Measurements from ENCODE around the gene LTF. TPM values are rescaled to one million over a fixed set of nuclear protein-coding genes. Genes with fewer than 3 reads are reported as not detected.

Gene LTF
- total and polyA plus RNA-seq, 2 donors (not counting 1 experiment from before 2014, with no cell fraction given): 0.22 TPM; not detected in 1

- Mint-ChIP-seq H3K4me1 (no peaks in the 10 kb centered on the region), H3K4me3 (no peak overlapping the region), H3K27me3 (peaks cover 29% of the 10 kb centered on the region), H3K9me3 (ENCODE audit: insufficient read depth) (no peaks in the 10 kb centered on the region), H3K27ac (no peak overlapping the region)
- WGBS (ENCODE audit: insufficient coverage): 83% methylated on average over 2 of the region's 2 CpGs
- no peak for ATAC-seq (ENCODE audit: low read depth)
- Histone ChIP-seq H2AFZ (ENCODE audit: insufficient read depth, low read depth, low read length, poor library complexity, severe bottlenecking) (no peak overlapping the region), H3K79me2 (ENCODE audit: control insufficient read depth, insufficient read depth, low read length) (no peaks in the 10 kb centered on the region), H3K36me3 (replicated peaks in 1 of 2; ENCODE audit: control extremely low read depth in 1 of 2, control insufficient read depth in 1 of 2, extremely low read depth in 1 of 2, insufficient read depth in 2 of 2, low read length in 1 of 2) (no peaks in the 10 kb centered on the region), H3K4me3 (ENCODE audit: control extremely low read depth in 1 of 5, extremely low read depth in 1 of 5, insufficient read depth in 1 of 5, low read depth in 2 of 5, low read length in 4 of 5) (no peak overlapping the region), H4K20me1 (ENCODE audit: control insufficient read depth, insufficient read depth, low read length, poor library complexity, severe bottlenecking) (no peaks in the 10 kb centered on the region), H3K4me2 (replicated peaks; ENCODE audit: low read depth, low read length, poor library complexity, severe bottlenecking) (no peak overlapping the region), H3K27me3 (replicated peaks in 1 of 4; ENCODE audit: control extremely low read depth in 1 of 4, control insufficient read depth in 3 of 4, insufficient read depth in 4 of 4, low read length in 3 of 4) (peaks cover 0 to 4% (median 2%) of the 10 kb centered on the region in 4 experiments), H3K27ac (ENCODE audit: low read length in 2 of 2) (no peak overlapping the region), H3K9ac (ENCODE audit: low read length) (no peak overlapping the region), H3K4me1 (ENCODE audit: control insufficient read depth in 2 of 2, insufficient read depth in 2 of 2, low read length in 2 of 2) (no peaks in the 10 kb centered on the region), H3K9me3 (ENCODE audit: control extremely low read depth in 1 of 3, control insufficient read depth in 2 of 3, insufficient read depth in 1 of 3, low read length in 2 of 3) (no peaks in the 10 kb centered on the region)
- DNase-seq: no peak
- intact Hi-C loops (cut with micrococcal nuclease): no loop called here
- TF ChIP-seq, protein P1, sequence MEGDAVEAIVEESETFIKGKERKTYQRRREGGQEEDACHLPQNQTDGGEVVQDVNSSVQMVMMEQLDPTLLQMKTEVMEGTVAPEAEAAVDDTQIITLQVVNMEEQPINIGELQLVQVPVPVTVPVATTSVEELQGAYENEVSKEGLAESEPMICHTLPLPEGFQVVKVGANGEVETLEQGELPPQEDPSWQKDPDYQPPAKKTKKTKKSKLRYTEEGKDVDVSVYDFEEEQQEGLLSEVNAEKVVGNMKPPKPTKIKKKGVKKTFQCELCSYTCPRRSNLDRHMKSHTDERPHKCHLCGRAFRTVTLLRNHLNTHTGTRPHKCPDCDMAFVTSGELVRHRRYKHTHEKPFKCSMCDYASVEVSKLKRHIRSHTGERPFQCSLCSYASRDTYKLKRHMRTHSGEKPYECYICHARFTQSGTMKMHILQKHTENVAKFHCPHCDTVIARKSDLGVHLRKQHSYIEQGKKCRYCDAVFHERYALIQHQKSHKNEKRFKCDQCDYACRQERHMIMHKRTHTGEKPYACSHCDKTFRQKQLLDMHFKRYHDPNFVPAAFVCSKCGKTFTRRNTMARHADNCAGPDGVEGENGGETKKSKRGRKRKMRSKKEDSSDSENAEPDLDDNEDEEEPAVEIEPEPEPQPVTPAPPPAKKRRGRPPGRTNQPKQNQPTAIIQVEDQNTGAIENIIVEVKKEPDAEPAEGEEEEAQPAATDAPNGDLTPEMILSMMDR (IDR thresholded peaks at IDR 0.05): no peak
- TF ChIP-seq EZH2 (IDR thresholded peaks at IDR 0.05; ENCODE audit: borderline replicate concordance, insufficient read depth, low read depth, low read length, poor library complexity, severe bottlenecking): no peak
- ChIA-PET POLR2A (no interaction called here), CTCF (interaction anchor here (2.1 kb wide), 1 partner anchor 16 kb away, joined by 7 read pairs; no protein-coding TSS in a partner anchor)
Observed at GRCh38 chr3:46472736-46473135, 8.0 kb upstream of the LTF start.

DNA sequence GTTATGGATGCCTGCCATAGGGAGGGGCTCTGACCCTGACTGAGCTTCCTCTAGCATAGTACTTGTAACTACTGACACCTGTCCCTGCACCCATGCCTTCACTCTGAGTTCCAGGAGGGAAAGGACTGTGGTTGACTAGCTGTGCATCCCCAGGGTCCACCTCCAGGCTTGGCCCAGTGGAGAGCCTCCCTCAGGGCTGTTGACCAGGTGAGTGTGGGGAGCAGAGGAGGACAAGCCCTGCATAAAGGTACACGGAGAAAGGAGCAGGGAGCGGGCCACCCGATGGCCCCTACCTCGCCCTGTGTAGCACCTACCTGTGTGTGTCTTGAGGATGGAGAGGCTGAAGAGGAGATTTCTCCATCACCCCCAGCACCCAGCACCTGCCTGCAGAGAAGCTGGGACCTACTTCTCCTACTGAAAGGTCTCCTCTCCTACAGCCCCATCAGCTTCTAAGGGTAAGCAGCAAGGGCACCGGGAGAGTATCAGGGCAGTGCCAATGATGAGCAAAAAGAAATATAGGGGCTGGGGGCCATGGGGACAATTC is 6.7 kb upstream of the LTF start:
- Histone ChIP-seq H3K27me3 (replicated peaks in 1 of 4; ENCODE audit: control extremely low read depth in 1 of 4, control insufficient read depth in 3 of 4, insufficient read depth in 4 of 4, low read length in 3 of 4) (peaks cover 0 to 4% (median 0%) of the 10 kb centered on the region in 4 experiments), H3K9me3 (ENCODE audit: control extremely low read depth in 1 of 3, control insufficient read depth in 2 of 3, insufficient read depth in 1 of 3, low read length in 2 of 3) (no peaks in the 10 kb centered on the region), H2AFZ (ENCODE audit: insufficient read depth, low read depth, low read length, poor library complexity, severe bottlenecking) (no peak overlapping the region), H3K9ac (ENCODE audit: low read length) (no peak overlapping the region), H3K27ac (ENCODE audit: low read length in 2 of 2) (no peak overlapping the region), H3K36me3 (replicated peaks in 1 of 2; ENCODE audit: control extremely low read depth in 1 of 2, control insufficient read depth in 1 of 2, extremely low read depth in 1 of 2, insufficient read depth in 2 of 2, low read length in 1 of 2) (no peaks in the 10 kb centered on the region), H4K20me1 (ENCODE audit: control insufficient read depth, insufficient read depth, low read length, poor library complexity, severe bottlenecking) (no peaks in the 10 kb centered on the region), H3K4me3 (ENCODE audit: control extremely low read depth in 1 of 5, extremely low read depth in 1 of 5, insufficient read depth in 1 of 5, low read depth in 2 of 5, low read length in 4 of 5) (no peak overlapping the region), H3K4me1 (ENCODE audit: control insufficient read depth in 2 of 2, insufficient read depth in 2 of 2, low read length in 2 of 2) (no peaks in the 10 kb centered on the region), H3K79me2 (ENCODE audit: control insufficient read depth, insufficient read depth, low read length) (no peaks in the 10 kb centered on the region), H3K4me2 (replicated peaks; ENCODE audit: low read depth, low read length, poor library complexity, severe bottlenecking) (no peak overlapping the region)
- no peaks in the 10 kb centered on the region for H3K9me3 Mint-ChIP-seq (ENCODE audit: insufficient read depth)
- no peak for TF ChIP-seq EZH2 (IDR thresholded peaks at IDR 0.05; ENCODE audit: borderline replicate concordance, insufficient read depth, low read depth, low read length, poor library complexity, severe bottlenecking)
- TF ChIP-seq, protein P1 (IDR thresholded peaks at IDR 0.05): no peak
- no peak for ATAC-seq (ENCODE audit: low read depth)
- intact Hi-C loops (cut with micrococcal nuclease): no loop called here
- DNase-seq: no peak
- CTCF ChIA-PET: interaction anchor here (2.1 kb wide), 1 partner anchor 17 kb away, joined by 7 read pairs; no protein-coding TSS in a partner anchor
- WGBS (ENCODE audit: insufficient coverage): 100% methylated on average over 1 of the region's 5 CpGs
- peaks cover 23% of the 10 kb centered on the region for H3K27me3 Mint-ChIP-seq
- H3K4me3 Mint-ChIP-seq: no peak overlapping the region
- H3K4me1 Mint-ChIP-seq: no peaks in the 10 kb centered on the region
- H3K27ac Mint-ChIP-seq: no peak overlapping the region
- POLR2A ChIA-PET: no interaction called here
